Endothelial cell of umbilical vein (primary cell): ENCODE measurements around the gene KLHL11. TPM values are rescaled to one million over a fixed set of nuclear protein-coding genes. Genes with fewer than 3 reads are reported as not detected.

Experiments
- BruUV-seq: library from RNA; stranded (reverse); fragments of 400-500 nt; replicated peaks from 2 replicates; lab custom pipeline; 2021; lab: Mats Ljungman, UMichigan
- CTCF ChIA-PET: fragments of 300-600, 350-600 bp; sonication (Branson Sonifier 250); formaldehyde crosslinking; loops from one replicate; lab custom pipeline; 2021; ENCODE audit warnings: antibody characterized with exemption, inconsistent platforms; lab: Charles Lee
- POLR2A ChIA-PET: fragments of 300-600, 350-600 bp; sonication (Branson Sonifier 250); formaldehyde crosslinking; loops from one replicate; lab custom pipeline; 2021; ENCODE audit warnings: antibody characterized with exemption, inconsistent platforms; lab: Charles Lee
- DNase-seq: peaks from one replicate; pipeline ENCODE4 v3.0.0-alpha.2; 2011; ENCODE audit warnings: low read depth, low spot score
- FAIRE-seq: peaks from 2 replicates; lab custom pipeline; 2011; peaks lifted over from hg19 to GRCh38; lab: Jason Lieb, UNC
- H2AFZ ChIP-seq: 2 replicates; pipeline ENCODE4 v1.6.0; 2012; ENCODE audit warnings: low read depth, low read length, control low read depth, inconsistent platforms
- H3K27ac ChIP-seq: 2 replicates; pipeline ENCODE4 v1.5.1; 2011; ENCODE audit warnings: low read depth, mild to moderate bottlenecking, control low read depth, low read length, moderate library complexity; ENCODE audit not compliant: insufficient read depth
- H3K27me3 ChIP-seq, 2 experiments: 2 replicates each; pipeline versions ENCODE4 v1.6.0 to v1.6.1; 2011; ENCODE audit warnings: low read length in 2 of 2, mixed read lengths in 1 of 2; ENCODE audit not compliant: control insufficient read depth in 2 of 2, insufficient read depth in 2 of 2
- H3K36me3 ChIP-seq, 2 experiments: 2 replicates in 1 of 2; 3 replicates in 1 of 2; pipeline ENCODE4 v1.5.1; 2011; ENCODE audit warnings: low read length in 2 of 2, mild to moderate bottlenecking in 1 of 2, moderate library complexity in 1 of 2; ENCODE audit not compliant: control insufficient read depth in 2 of 2, insufficient read depth in 2 of 2; ENCODE audit errors: extremely low read depth in 1 of 2
- H3K4me1 ChIP-seq: 3 replicates; pipeline ENCODE4 v1.5.1; 2011; ENCODE audit warnings: mild to moderate bottlenecking, low read length; ENCODE audit not compliant: control insufficient read depth, insufficient read depth; ENCODE audit errors: extremely low read depth
- H3K4me2 ChIP-seq: 2 replicates; pipeline ENCODE4 v1.6.1; 2011; ENCODE audit warnings: low read length, control low read depth, mixed read lengths; ENCODE audit not compliant: insufficient read depth
- H3K4me3 ChIP-seq, 3 experiments: fragments of 200-600 bp in 1 of 3; sonication (generic), shearing (Covaris generic) in 1 of 3; replicated peaks in 1 of 3; 2 replicates each; pipeline ENCODE4 v1.5.1; 2011 to 2016; ENCODE audit warnings: control low read depth in 3 of 3, low read length in 3 of 3, mild to moderate bottlenecking in 2 of 3, inconsistent platforms in 1 of 3, low read depth in 1 of 3, moderate library complexity in 1 of 3; ENCODE audit not compliant: insufficient read depth in 1 of 3
- H3K79me2 ChIP-seq: 2 replicates; pipeline ENCODE4 v1.6.0; 2012; ENCODE audit warnings: low read length, inconsistent platforms; ENCODE audit not compliant: control insufficient read depth, insufficient read depth
- H3K9ac ChIP-seq: replicated peaks from 2 replicates; pipeline ENCODE3; 2011; ENCODE audit warnings: low read length, control low read depth; ENCODE audit not compliant: insufficient read depth; ENCODE audit errors: extremely low read depth
- H3K9me1 ChIP-seq: replicated peaks from 3 replicates; pipeline ENCODE4 v1.6.0; 2011; ENCODE audit warnings: mild to moderate bottlenecking, low read length; ENCODE audit not compliant: control insufficient read depth, insufficient read depth; ENCODE audit errors: extremely low read depth
- H3K9me3 ChIP-seq: replicated peaks from 2 replicates; pipeline ENCODE4 v1.5.1; 2012; ENCODE audit warnings: low read length, inconsistent platforms; ENCODE audit not compliant: control insufficient read depth, insufficient read depth
- H4K20me1 ChIP-seq: replicated peaks from 2 replicates; pipeline ENCODE3; 2011; ENCODE audit warnings: mild to moderate bottlenecking, low read length; ENCODE audit not compliant: control insufficient read depth, insufficient read depth; ENCODE audit errors: extremely low read depth
- CTCF ChIP-seq, 2 donors: IDR thresholded peaks; 1 replicate in 1 of 2; 2 replicates in 1 of 2; pipeline ENCODE4 v1.5.1; 2011; ENCODE audit warnings: low read length in 2 of 2, mild to moderate bottlenecking in 2 of 2, moderate library complexity in 2 of 2, control low read depth in 1 of 2, inconsistent platforms in 1 of 2, low read depth in 1 of 2; ENCODE audit not compliant: insufficient read depth in 1 of 2; ENCODE audit errors: extremely low read depth in 1 of 2
- EZH2 ChIP-seq: IDR thresholded peaks from 2 replicates; pipeline ENCODE4 v1.6.1; 2012; ENCODE audit warnings: borderline replicate concordance, low read depth, mild to moderate bottlenecking, moderate library complexity, low read length, inconsistent platforms; ENCODE audit not compliant: severe bottlenecking
- FOS ChIP-seq: IDR thresholded peaks from 2 replicates; pipeline ENCODE4 v1.6.1; 2011; ENCODE audit warnings: mild to moderate bottlenecking, low read length, moderate library complexity, borderline replicate concordance; ENCODE audit not compliant: insufficient read depth
- GATA2 ChIP-seq: IDR thresholded peaks from 2 replicates; pipeline ENCODE4 v1.7.0; 2011; ENCODE audit warnings: low read depth, mild to moderate bottlenecking, moderate library complexity, mixed read lengths, low read length; ENCODE audit not compliant: insufficient read length, insufficient read depth
- JUN ChIP-seq: IDR thresholded peaks from 2 replicates; pipeline ENCODE4 v1.6.1; 2011; ENCODE audit warnings: borderline replicate concordance, low read depth; ENCODE audit not compliant: insufficient read length, insufficient read depth
- MAX ChIP-seq: IDR thresholded peaks from 2 replicates; pipeline ENCODE4 v1.6.1; 2011; ENCODE audit not compliant: insufficient read depth, insufficient read length
- MYC ChIP-seq: IDR thresholded peaks from one replicate; pipeline ENCODE4 v1.6.1; 2011; ENCODE audit warnings: mild to moderate bottlenecking, low read depth, low read length
- POLR2A ChIP-seq: IDR thresholded peaks from 2 replicates; pipeline ENCODE4 v1.6.1; 2012; ENCODE audit warnings: low read depth, mild to moderate bottlenecking, control low read depth, low read length
- POLR2AphosphoS5 ChIP-seq: IDR thresholded peaks from 2 replicates; pipeline ENCODE4 v1.6.1; 2012; ENCODE audit warnings: low read depth, mild to moderate bottlenecking, control low read depth, low read length, moderate library complexity; ENCODE audit not compliant: insufficient read depth
- dilution Hi-C: fragments of 300-500 bp; cut with MboI; formaldehyde crosslinking; loops from one replicate; pipeline ENCODE4 v1.15.0; 2019; ENCODE audit warnings: low sequenced_read_pairs; ENCODE audit not compliant: extremely low pct_ligation_motif_present
- intact Hi-C: fragments of 100-400 bp; cut with micrococcal nuclease; formaldehyde crosslinking; loops from one replicate; pipeline ENCODE4 v1.10.0; 2022
- polyA plus RNA-seq, 4 experiments: library from polyadenylated mRNA; depleted of rRNA in 3 of 4; stranded (reverse) in 3 of 4; unstranded in 1 of 4; fragments of >200 nt; gene quantifications; 2 replicates each; pipeline versions ENCODE4 v1.2.1 to v1.2.3, GENCODE V29; 2011 to 2012; ENCODE audit warnings: missing spikeins in 1 of 4
- total RNA-seq: library from RNA; stranded (reverse); gene quantifications from 2 replicates; pipeline ENCODE4 v1.2.3, GENCODE V29; 2021

The KLHL11 gene
- total and polyA plus RNA-seq, 2 donors (not counting 3 experiments of a cell fraction or from before 2014, with no cell fraction given): 3.1 to 11.0 TPM

GRCh38 chr17:41836550-41837196, 28.6 kb downstream of the KLHL11 start:
- no peaks in the 10 kb centered on the region for H4K20me1 ChIP-seq
- POLR2A ChIA-PET: interaction anchor here (0.7 kb wide), 1 partner anchor 114 kb away, joined by 3 read pairs; no protein-coding TSS in a partner anchor
- CTCF ChIA-PET: no interaction called here
- peaks cover 3% of the 10 kb centered on the region for H3K79me2 ChIP-seq
- H2AFZ ChIP-seq: peak overlapping the region; percentile 100
- FAIRE-seq (peak; percentile 59), DNase-seq (no peak)
- dilution Hi-C loops: no loop called here
- no peaks in the 10 kb centered on the region for H3K9me3 ChIP-seq
- H3K27ac ChIP-seq: no peak overlapping the region
- peaks cover 5% of the 10 kb centered on the region for H3K4me1 ChIP-seq
- no peaks in the 10 kb centered on the region for H3K27me3 ChIP-seq
- intact Hi-C loops: no loop called here
- no TSS peak for BruUV-seq
- H3K4me3 ChIP-seq: peak overlapping the region; percentile 62 to 80 (median 71)
- H3K9me1 ChIP-seq: no peaks in the 10 kb centered on the region
- H3K36me3 ChIP-seq: peaks cover 0 to 5% of the 10 kb centered on the region in 2 experiments
- peak overlapping the region; percentile 87 for H3K4me2 ChIP-seq
- TF ChIP-seq FOS (no peak), POLR2AphosphoS5 (no peak), POLR2A (no peak), GATA2 (no peak), JUN (no peak), EZH2 (no peak), CTCF (IDR thresholded peaks at IDR 0.05; ENCODE audit: extremely low read depth in 1 of 2, insufficient read depth in 1 of 2, low read depth in 1 of 2, low read length in 2 of 2) (no peak), MAX (no peak), MYC (no peak)
- H3K9ac ChIP-seq: peak overlapping the region; percentile 34
